Psoas muscle (tissue), 8 donors: Measurements from ENCODE around the gene WDR44. TPM values are rescaled to one million over a fixed set of nuclear protein-coding genes. Genes with fewer than 3 reads are reported as not detected.

ENCODE experiments used
- ATAC-seq, 4 donors: fragments of 200-7000 bp; cut with Tn5 transposase; one replicate each; pipeline ENCODE4 v1.9.1; 2020; ENCODE audit warnings: moderate library complexity in 3 of 4, mild to moderate bottlenecking in 2 of 4
- DNase-seq, 2 donors: peaks; one replicate each; pipeline ENCODE4 v3.0.0-alpha.2; 2020
- H3K27ac ChIP-seq: fragments of 200-600 bp; one replicate; pipeline ENCODE4 v1.8.0; 2022
- H3K27me3 ChIP-seq, 3 donors: fragments of 200-600 bp in 1 of 3; one replicate each; pipeline versions ENCODE4 v1.6.1 to v1.8.0; 2013 to 2022; ENCODE audit warnings: low read length in 2 of 3, mild to moderate bottlenecking in 2 of 3, moderate library complexity in 1 of 3; ENCODE audit not compliant: insufficient read depth in 3 of 3
- H3K36me3 ChIP-seq, 2 donors: fragments of 200-600 bp in 1 of 2; one replicate each; pipeline versions ENCODE4 v1.6.1 to v1.8.0; 2013 to 2022; ENCODE audit warnings: low read depth in 1 of 2, mild to moderate bottlenecking in 1 of 2, moderate library complexity in 1 of 2; ENCODE audit not compliant: insufficient read depth in 1 of 2
- H3K4me1 ChIP-seq: fragments of 200-600 bp; one replicate; pipeline ENCODE4 v1.8.0; 2022
- H3K4me3 ChIP-seq: fragments of 200-600 bp; one replicate; pipeline ENCODE4 v1.8.0; 2022; ENCODE audit warnings: mild to moderate bottlenecking
- H3K9me3 ChIP-seq: fragments of 200-600 bp; one replicate; pipeline ENCODE4 v1.8.0; 2022
- WGBS, 3 donors: extraction: QIAGEN DNeasy Blood & Tissue Kit; methylation state at CpG; one replicate each; pipeline versions ENCODE4 v1.1.6 to v1.1.7; 2013; 5-methylcytosine and 5-hydroxymethylcytosine counted together
- intact Hi-C, 2 donors: fragments of 100-400 bp; cut with DNase I; formaldehyde crosslinking; loops; one replicate each; pipeline versions ENCODE4 v1.11.0 to v1.14.2; 2022
- polyA plus RNA-seq, 3 donors: library from polyadenylated mRNA; stranded (reverse); fragments of 200-250 nt; gene quantifications; one replicate each; pipeline ENCODE4 v1.2.3, GENCODE V29; 2013
- total RNA-seq, 4 donors: library from RNA; stranded (reverse); fragmentation: NEBNext Ultra II Directional in 2 of 4; extraction: Animal tissue kit (Norgen Biotek cat#: 25700) in 2 of 4; gene quantifications; one replicate each; pipeline versions ENCODE4 v1.2.1 to v1.2.4, GENCODE V29; 2021 to 2023
- TF ChIP-seq, protein P1 (sequence below): fragments of 200-600 bp; IDR thresholded peaks from one replicate; pipeline ENCODE4 v1.8.0; 2022; ENCODE audit warnings: antibody characterized with exemption
- donor health status: healthy with polysubstance abuse.
- donor health status: DM: no; HTN: no; CAD: no; lungs with moderate emphysema.
- donor health status: Bipolar disorder and iron deficiency.
- donor health status: healthy.
- donor health status: DM: yes; HTN: yes; CAD: no.
- donor health status: DM: no; HTN: no; CAD: no.
- donor health status: DM: no; HTN: no; CAD: no.
- donor health status: DM: yes; HTN: yes; CAD: no.

Gene WDR44
- total and polyA plus RNA-seq, 7 donors: 4.4 to 13.1 (median 9.6) TPM

DNA sequence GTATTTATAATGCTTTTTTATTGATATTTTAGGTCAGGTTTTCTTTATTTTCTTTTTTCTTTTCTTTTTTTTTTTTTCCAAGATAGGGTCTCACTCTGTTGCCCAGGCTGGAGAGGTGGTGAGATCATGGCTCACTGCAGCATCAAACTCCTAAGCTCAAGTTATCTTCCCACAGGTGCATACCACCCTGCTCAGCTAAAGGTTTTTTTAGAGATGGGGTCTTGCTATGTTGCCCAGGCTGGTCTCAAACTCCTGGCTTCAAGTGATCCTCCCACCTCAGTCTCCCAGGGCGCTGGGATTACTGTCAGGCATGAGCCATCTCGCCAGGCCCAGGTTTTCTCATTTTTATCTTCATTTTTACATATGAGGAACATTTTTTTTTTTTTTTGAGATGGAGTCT is 3.3 kb downstream of the WDR44 start:
- H3K9me3 ChIP-seq: no peaks in the 10 kb centered on the region
- intact Hi-C loops: loop anchor here in 1 of 2 donors (5.0 kb wide), 1 partner anchor 378 kb away; the partner anchor contains the start of gene IL13RA1
- H3K4me3 ChIP-seq: no peak overlapping the region
- H3K36me3 ChIP-seq: no peaks in the 10 kb centered on the region
- WGBS, 3 donors: 77 to 100% (median 100%) methylated on average over 2 of the region's 2 CpGs
- no peaks in the 10 kb centered on the region for H3K27me3 ChIP-seq
- DNase-seq (no peak), ATAC-seq (no peak)
- TF ChIP-seq, protein P1, sequence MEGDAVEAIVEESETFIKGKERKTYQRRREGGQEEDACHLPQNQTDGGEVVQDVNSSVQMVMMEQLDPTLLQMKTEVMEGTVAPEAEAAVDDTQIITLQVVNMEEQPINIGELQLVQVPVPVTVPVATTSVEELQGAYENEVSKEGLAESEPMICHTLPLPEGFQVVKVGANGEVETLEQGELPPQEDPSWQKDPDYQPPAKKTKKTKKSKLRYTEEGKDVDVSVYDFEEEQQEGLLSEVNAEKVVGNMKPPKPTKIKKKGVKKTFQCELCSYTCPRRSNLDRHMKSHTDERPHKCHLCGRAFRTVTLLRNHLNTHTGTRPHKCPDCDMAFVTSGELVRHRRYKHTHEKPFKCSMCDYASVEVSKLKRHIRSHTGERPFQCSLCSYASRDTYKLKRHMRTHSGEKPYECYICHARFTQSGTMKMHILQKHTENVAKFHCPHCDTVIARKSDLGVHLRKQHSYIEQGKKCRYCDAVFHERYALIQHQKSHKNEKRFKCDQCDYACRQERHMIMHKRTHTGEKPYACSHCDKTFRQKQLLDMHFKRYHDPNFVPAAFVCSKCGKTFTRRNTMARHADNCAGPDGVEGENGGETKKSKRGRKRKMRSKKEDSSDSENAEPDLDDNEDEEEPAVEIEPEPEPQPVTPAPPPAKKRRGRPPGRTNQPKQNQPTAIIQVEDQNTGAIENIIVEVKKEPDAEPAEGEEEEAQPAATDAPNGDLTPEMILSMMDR: no peak
- H3K27ac ChIP-seq: no peak overlapping the region
- peaks cover 11% of the 10 kb centered on the region for H3K4me1 ChIP-seq

DNA sequence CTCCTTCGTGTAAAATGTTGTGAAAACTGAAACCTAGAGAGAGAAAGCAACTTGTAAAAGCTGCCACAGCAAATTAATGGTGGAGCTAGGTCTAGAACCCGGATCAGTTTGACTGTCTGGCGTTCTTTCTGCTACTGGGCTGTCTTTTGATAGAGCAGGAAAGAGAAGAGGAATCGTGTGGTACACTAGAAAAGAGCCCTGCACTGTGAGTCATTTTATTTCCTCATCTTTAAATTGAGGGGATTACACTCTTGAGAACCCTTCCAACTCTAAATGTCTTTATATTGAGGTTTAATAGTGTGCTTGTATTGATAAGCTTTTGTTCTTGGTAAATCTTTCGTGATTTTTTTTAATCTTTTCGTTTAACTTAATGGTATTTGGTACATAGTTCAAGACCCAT is 4.3 kb downstream of the WDR44 start:
- peaks cover 16% of the 10 kb centered on the region for H3K4me1 ChIP-seq
- no peaks in the 10 kb centered on the region for H3K9me3 ChIP-seq
- no peak overlapping the region for H3K4me3 ChIP-seq
- 38 to 46% (median 40%) methylated on average over 6 of the region's 6 CpGs for WGBS, 3 donors
- intact Hi-C loops: no loop called here
- TF ChIP-seq, protein P1: no peak
- no peak for DNase-seq
- H3K36me3 ChIP-seq: no peaks in the 10 kb centered on the region
- no peak for ATAC-seq
- H3K27me3 ChIP-seq: no peaks in the 10 kb centered on the region
- no peak overlapping the region for H3K27ac ChIP-seq

DNA sequence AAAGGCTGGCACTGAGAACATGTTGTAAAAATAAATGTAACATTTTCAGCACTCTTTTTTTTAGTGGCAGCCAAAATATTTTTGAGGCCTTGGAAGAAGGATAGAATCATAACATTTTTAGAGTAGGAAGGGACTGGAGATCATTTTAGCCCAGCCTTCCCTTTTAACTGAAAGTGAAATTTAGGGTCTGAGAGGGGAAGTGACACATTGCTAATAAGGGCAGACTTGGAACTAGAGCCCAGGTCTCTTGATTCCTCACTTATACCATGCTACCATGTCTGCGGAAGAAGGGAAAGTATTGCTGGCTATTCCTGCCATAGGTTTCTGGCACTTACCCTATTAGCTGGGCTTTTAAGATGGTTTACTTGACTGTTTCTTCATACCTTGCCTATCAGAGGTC is 4.8 kb downstream of the WDR44 start:
- Histone ChIP-seq H3K36me3 (no peaks in the 10 kb centered on the region), H3K27me3 (no peaks in the 10 kb centered on the region), H3K9me3 (no peaks in the 10 kb centered on the region), H3K4me1 (peaks cover 16% of the 10 kb centered on the region), H3K27ac (no peak overlapping the region), H3K4me3 (no peak overlapping the region)
- no peak for DNase-seq
- 64 to 70% (median 70%) methylated on average over 1 of the region's 1 CpG for WGBS, 3 donors
- ATAC-seq: no peak
- TF ChIP-seq, protein P1: no peak
- intact Hi-C loops: no loop called here

DNA sequence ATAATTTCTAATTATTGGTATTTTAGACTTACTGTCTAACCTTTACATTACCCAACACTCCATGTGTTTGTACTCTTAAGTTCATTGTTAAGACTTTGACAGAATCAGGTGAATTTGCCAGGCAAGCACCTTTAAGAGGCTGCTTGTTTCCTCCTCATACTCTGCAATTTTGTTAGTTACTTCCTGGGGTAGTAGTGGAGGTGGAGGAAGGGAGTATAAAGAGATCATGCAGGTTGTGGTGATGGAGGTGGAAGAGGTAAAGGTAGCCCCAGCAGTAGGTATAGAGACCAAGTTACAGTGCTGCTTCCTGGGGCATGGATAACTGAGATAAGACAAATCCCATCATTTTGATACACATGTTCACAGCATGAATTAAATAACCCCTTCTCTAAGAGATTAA is 6.7 kb downstream of the WDR44 start:
- intact Hi-C loops: no loop called here
- TF ChIP-seq, protein P1: no peak
- H3K4me3 ChIP-seq: no peak overlapping the region
- H3K27me3 ChIP-seq: no peaks in the 10 kb centered on the region
- DNase-seq (no peak), ATAC-seq (no peak)
- no peaks in the 10 kb centered on the region for H3K36me3 ChIP-seq
- no peak overlapping the region for H3K27ac ChIP-seq
- H3K9me3 ChIP-seq: no peaks in the 10 kb centered on the region
- H3K4me1 ChIP-seq: peaks cover 16% of the 10 kb centered on the region

DNA sequence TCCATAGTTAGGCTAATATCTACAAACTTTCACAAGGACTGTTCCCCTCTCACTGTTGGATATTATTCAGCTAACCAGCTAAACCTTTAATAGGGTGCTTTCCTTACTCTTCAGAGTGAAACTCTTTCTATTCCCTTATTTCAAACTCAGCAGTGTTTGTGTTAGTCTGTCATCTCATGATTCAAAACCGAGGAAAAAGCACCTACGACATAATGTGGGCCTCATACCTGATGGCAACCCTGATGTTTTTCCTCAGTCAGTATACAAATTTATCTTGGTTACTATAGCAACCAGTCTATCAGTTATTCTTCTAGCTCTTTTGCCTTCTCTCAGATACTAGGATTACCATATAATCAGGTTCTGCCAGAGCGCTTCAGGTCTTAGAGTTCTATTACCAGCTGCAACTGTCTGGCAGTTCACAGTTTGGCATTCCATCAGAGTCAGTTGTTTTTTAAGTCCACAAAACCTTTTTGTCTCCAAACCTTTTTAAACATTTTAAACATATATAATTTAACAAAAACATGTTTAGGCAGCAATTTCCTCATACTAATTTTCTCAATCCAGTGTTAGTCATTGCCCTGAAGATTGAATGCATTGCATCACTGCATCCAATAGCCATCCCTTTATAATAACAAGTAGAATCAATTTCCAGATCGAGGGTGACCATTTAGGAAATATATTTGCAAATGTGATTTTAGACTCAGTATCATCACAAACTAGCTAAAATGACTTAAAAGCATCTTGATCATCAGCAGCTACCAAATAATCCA is 7.4 kb downstream of the WDR44 start:
- no peak for ATAC-seq
- no peaks in the 10 kb centered on the region for H3K9me3 ChIP-seq
- WGBS, 3 donors: 38 to 47% (median 44%) methylated on average over 4 of the region's 4 CpGs
- no peak overlapping the region for H3K4me3 ChIP-seq
- TF ChIP-seq, protein P1: no peak
- peaks cover 14% of the 10 kb centered on the region for H3K4me1 ChIP-seq
- no peaks in the 10 kb centered on the region for H3K27me3 ChIP-seq
- DNase-seq: no peak
- no peak overlapping the region for H3K27ac ChIP-seq
- H3K36me3 ChIP-seq: no peaks in the 10 kb centered on the region
- intact Hi-C loops: no loop called here
